Measurements from ENCODE around the gene XPR1. TPM values are rescaled to one million over a fixed set of nuclear protein-coding genes. Genes with fewer than 3 reads are reported as not detected.

Gene XPR1
- total and polyA plus RNA-seq, 2 of the 8 experiments (the other 6 are each of a cell fraction or from before 2014, with no cell fraction given): 28.6 to 43.9 TPM

- TF ChIP-seq BRCA1 (IDR thresholded peaks at IDR 0.05; ENCODE audit: low read depth, low read length) (no peak), ZNF274 (IDR thresholded peaks at IDR 0.05; ENCODE audit: borderline replicate concordance, extremely low read depth, low read length) (no peak), SP1 (IDR thresholded peaks at IDR 0.05; ENCODE audit: low read depth, low read length) (no peak)
Observed at GRCh38 chr1:180652792-180653191, 21.0 kb downstream of the XPR1 start (continued).

All from H1 (cell line).